ENCODE data around the gene INMT. TPM values are rescaled to one million over a fixed set of nuclear protein-coding genes. Genes with fewer than 3 reads are reported as not detected.

Gene INMT
- total RNA-seq, 2 experiments from 2014 or later: 0.24 TPM; not detected in 1

DNA sequence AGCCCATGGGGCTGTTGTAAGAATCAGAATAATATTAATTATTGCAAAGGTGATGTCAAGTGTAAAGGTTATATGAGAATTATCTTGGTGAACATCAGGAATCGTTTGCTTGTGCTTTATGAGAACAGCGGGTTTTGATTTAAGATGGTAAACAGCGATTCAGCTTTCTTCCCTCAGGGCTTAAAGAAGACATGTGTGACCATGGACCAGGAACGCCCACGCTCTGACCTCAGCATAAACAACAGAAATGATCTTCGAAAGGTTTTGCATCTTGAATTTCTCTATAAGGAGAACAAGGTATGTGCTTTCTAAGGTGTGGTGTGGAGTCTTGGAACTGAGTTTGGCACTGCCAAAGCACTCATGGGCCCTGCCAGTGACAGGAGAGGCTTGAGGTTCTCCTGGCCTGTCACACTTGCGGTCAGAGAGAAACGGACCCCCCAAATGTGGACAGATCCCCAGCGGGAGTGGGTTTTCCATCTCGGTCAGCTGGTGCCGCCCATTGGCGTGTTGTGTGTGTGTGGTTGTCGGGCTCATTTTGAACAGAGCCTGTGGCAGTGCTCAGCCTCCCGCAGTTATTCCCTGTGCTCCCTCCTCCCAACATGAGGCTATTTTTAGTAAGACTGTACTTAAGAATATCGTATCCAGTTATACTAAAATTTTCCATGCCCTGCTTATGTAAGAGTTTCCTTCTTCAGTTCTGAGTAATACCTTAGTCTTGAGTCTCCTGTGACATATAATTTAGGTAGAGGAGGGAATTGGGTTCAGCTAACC lies 26.5 kb downstream of the INMT start:
- H3K9me3 Mint-ChIP-seq: no peaks in the 10 kb centered on the region
- H3K4me3 Mint-ChIP-seq: no peak overlapping the region
- intact Hi-C loops (cut with micrococcal nuclease): no loop called here
- DNase-seq: no peak
- peaks cover 12% of the 10 kb centered on the region for H3K36me3 Mint-ChIP-seq (ENCODE audit: low read depth)
- H3K27me3 Mint-ChIP-seq (ENCODE audit: low read depth): no peaks in the 10 kb centered on the region
- CTCF ChIA-PET: interaction anchor here (2.0 kb wide), 1 partner anchor 38 kb away, joined by 4 read pairs; no protein-coding TSS in a partner anchor
- no peaks in the 10 kb centered on the region for H3K4me1 Mint-ChIP-seq (ENCODE audit: low read depth)
- H3K27ac Mint-ChIP-seq: no peak overlapping the region

DNA sequence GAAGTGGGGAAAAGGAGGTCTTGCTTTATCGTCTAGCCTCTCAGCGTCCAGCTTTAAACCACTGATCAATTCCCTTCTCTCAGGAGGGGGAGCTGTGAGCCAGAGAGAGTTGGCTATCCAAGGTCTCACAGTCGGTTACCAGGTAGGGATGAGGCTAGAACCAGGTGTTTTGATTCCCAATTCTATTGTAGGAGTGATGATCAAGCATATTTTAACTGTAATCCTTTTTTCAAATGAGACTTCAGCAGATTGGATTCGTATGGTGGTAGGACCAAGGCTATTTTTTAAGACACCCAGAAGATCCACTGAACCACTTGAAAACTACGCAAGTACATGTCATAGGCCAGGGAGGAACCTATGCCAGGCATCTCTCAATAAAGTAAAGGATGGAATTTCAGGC lies 27.6 kb downstream of the INMT start:
- intact Hi-C loops (cut with micrococcal nuclease): no loop called here
- CTCF ChIA-PET: no interaction called here

DNA sequence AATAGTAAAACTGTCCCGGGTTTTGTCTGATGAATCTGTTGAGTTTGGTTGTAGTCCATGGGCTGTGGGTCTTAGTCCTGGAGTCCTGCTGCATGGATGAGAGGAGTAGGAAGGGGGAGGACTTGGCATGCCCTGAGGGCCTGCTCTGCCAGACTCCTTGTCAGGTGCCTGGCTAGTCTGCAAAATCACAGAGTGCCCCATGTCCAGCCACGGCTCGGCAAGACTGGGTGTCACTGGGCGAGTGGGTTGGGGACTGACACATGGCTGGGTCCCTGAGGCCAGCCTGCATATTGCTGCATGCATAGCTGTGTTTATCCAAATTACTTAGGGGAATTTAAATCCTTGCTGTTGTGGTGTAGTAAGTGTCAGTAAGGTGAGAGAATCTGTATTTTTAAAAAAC lies 29.0 kb downstream of the INMT start:
- H3K27me3 Mint-ChIP-seq (ENCODE audit: low read depth): no peaks in the 10 kb centered on the region
- H3K9me3 Mint-ChIP-seq: no peaks in the 10 kb centered on the region
- no peaks in the 10 kb centered on the region for H3K4me1 Mint-ChIP-seq (ENCODE audit: low read depth)
- intact Hi-C loops (cut with micrococcal nuclease): no loop called here
- no peak overlapping the region for H3K4me3 Mint-ChIP-seq
- peaks cover 16% of the 10 kb centered on the region for H3K36me3 Mint-ChIP-seq (ENCODE audit: low read depth)
- DNase-seq: no peak
- no peak overlapping the region for H3K27ac Mint-ChIP-seq
- CTCF ChIA-PET: interaction anchor here (0.6 to 1.6 kb wide), 2 partner anchors 8 to 36 kb away, joined by 4 to 5 read pairs; no protein-coding TSS in a partner anchor

More for the DNA sequence above, 27.6 kb downstream of the INMT start:
- Mint-ChIP-seq H3K4me3 (no peak overlapping the region), H3K9me3 (no peaks in the 10 kb centered on the region), H3K27ac (no peak overlapping the region), H3K27me3 (ENCODE audit: low read depth) (no peaks in the 10 kb centered on the region), H3K36me3 (ENCODE audit: low read depth) (peaks cover 14% of the 10 kb centered on the region), H3K4me1 (ENCODE audit: low read depth) (no peaks in the 10 kb centered on the region)
- no peak for DNase-seq

DNA sequence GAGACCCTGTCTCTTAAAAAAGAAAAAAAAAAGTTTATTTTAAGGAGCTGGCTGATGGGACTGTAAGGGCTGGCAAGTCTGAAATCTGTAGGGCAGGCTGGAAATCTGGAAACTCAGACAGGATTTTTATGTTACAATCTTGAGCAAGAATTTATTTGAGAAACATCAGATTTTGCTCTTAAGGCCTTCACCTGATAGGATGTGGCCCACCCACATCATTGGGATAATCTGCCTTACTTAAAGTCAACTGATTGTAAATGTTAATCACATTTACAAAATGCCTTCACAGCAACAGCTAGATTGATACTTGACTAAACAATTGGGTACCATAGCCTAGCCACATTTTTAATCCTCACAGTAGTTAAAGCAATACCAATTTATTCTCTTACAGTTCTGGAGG lies 30.8 kb downstream of the INMT start:
- H3K9me3 Mint-ChIP-seq: no peaks in the 10 kb centered on the region
- peaks cover 16% of the 10 kb centered on the region for H3K36me3 Mint-ChIP-seq (ENCODE audit: low read depth)
- no peak overlapping the region for H3K27ac Mint-ChIP-seq
- no peaks in the 10 kb centered on the region for H3K27me3 Mint-ChIP-seq (ENCODE audit: low read depth)
- CTCF ChIA-PET: interaction anchor here (0.7 kb wide), 1 partner anchor 156 kb away, joined by 3 read pairs; no protein-coding TSS in a partner anchor
- intact Hi-C loops (cut with micrococcal nuclease): no loop called here
- no peaks in the 10 kb centered on the region for H3K4me1 Mint-ChIP-seq (ENCODE audit: low read depth)
- H3K4me3 Mint-ChIP-seq: no peak overlapping the region
- no peak for DNase-seq

DNA sequence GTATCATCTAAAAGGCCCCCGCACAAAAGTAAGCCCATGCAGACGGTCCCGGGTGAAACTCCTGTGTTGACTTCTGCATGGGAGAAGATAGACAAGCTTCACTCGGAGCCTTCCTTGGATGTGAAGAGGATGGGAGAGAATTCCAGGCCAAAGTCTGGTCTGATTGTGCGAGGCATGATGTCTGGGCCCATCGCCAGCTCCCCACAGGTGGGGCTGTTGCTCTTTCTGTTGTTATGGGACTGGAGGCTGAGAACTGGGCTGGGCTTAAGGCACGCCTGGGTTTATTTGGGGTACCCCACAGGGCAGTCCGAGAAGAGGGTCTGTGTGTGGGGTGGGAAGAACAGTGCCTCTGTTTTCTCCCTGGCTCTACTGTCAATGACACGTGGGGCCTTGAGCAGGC lies 33.9 kb downstream of the INMT start:
- H3K9me3 Mint-ChIP-seq: no peaks in the 10 kb centered on the region

DNA sequence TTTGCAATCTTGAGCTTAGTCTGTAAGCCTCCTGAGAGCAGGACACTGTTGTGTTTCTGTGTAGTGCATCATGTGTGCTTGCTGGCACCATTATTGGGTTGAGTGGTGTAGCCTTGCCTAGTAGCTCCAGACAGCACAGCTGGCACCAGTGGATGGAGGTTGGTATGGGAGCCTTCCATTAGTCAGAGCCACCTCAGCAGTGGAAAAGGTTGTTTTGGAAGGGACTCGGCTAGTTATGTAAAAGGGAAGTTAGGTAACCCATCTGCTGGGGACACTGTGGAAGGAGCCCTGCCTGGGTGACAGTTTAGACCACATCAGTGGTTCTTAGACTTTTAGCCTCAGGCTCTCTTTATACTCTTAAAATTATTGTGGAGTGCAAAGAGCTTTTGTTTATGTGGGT lies 35.6 kb downstream of the INMT start:
- Mint-ChIP-seq H3K4me1 (ENCODE audit: low read depth) (no peaks in the 10 kb centered on the region), H3K9me3 (no peaks in the 10 kb centered on the region), H3K36me3 (ENCODE audit: low read depth) (peaks cover 9% of the 10 kb centered on the region), H3K27ac (no peak overlapping the region), H3K27me3 (ENCODE audit: low read depth) (no peaks in the 10 kb centered on the region), H3K4me3 (no peak overlapping the region)
- intact Hi-C loops (cut with micrococcal nuclease): no loop called here
- CTCF ChIA-PET: no interaction called here
- DNase-seq: no peak

More for the DNA sequence above, 33.9 kb downstream of the INMT start:
- no peak overlapping the region for H3K27ac Mint-ChIP-seq
- no peak for DNase-seq
- H3K4me1 Mint-ChIP-seq (ENCODE audit: low read depth): no peaks in the 10 kb centered on the region
- no peaks in the 10 kb centered on the region for H3K27me3 Mint-ChIP-seq (ENCODE audit: low read depth)
- H3K36me3 Mint-ChIP-seq (ENCODE audit: low read depth): peaks cover 13% of the 10 kb centered on the region
- intact Hi-C loops (cut with micrococcal nuclease): no loop called here
- H3K4me3 Mint-ChIP-seq: no peak overlapping the region
- CTCF ChIA-PET: no interaction called here

DNA sequence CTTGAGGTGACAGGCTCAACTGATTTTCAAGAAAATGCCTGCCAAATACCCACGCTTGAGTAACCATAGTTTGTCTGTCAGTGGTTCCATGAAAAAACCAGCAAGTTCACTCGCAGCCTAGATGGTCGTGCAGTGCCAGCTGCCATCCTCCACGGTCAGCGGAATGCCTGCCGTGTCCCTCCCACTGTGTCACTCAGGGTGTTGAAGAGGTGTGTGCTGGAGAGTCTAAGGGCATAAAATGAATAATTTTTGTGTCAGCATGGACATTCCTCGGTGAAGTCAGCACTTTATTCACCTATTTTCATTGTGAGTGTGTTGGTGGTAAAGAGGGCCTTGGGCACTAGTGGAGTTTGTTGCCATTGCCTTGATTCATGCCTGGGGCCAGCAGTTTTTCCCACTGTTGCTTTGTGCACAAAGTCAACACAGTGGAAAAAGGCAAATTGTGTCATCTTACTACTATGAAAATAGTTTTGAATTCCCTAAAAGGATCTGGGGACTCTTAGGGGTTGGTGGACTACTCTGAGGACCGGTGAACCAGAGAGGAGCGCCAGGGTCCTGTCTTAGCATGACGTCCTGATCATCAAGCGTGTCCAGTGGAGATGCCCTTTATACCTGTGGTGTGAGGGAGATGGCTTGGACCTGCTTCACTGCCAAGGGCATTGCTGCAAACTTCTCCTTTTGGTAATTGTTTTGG lies 36.9 kb downstream of the INMT start:
- intact Hi-C loops (cut with micrococcal nuclease): no loop called here
- Mint-ChIP-seq H3K36me3 (ENCODE audit: low read depth) (peaks cover 3% of the 10 kb centered on the region), H3K27ac (no peak overlapping the region), H3K4me1 (ENCODE audit: low read depth) (no peaks in the 10 kb centered on the region), H3K27me3 (ENCODE audit: low read depth) (no peaks in the 10 kb centered on the region), H3K4me3 (no peak overlapping the region), H3K9me3 (no peaks in the 10 kb centered on the region)
- CTCF ChIA-PET: interaction anchor here (0.7 kb wide), 1 partner anchor 15 kb away, joined by 3 read pairs; no protein-coding TSS in a partner anchor
- DNase-seq: no peak

DNA sequence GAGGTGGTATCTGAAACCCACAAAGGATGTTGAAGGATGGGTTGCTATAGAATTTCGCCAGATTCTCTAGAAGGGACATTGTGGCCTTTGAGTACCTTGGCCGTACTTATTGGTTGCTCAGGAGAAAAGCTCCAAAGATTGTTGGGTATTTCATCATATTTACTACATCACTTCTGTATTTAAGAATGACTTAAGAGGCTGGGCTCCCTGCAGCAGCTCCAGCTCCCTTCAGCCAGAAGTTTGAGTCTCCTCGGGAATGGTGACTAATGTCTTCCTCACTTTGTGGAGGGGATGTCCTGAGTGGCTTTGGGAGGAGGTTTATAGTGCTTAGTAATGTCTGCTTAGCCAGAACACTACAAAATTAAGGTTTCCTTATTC lies 37.4 kb downstream of the INMT start:
- intact Hi-C loops (cut with micrococcal nuclease): no loop called here
- Mint-ChIP-seq H3K36me3 (ENCODE audit: low read depth) (peaks cover 3% of the 10 kb centered on the region), H3K9me3 (no peaks in the 10 kb centered on the region), H3K27ac (no peak overlapping the region), H3K4me1 (ENCODE audit: low read depth) (no peaks in the 10 kb centered on the region), H3K4me3 (no peak overlapping the region), H3K27me3 (ENCODE audit: low read depth) (no peaks in the 10 kb centered on the region)
- no peak for DNase-seq
- CTCF ChIA-PET: interaction anchor here (0.7 kb wide), 1 partner anchor 14 kb away, joined by 3 read pairs; no protein-coding TSS in a partner anchor

DNA sequence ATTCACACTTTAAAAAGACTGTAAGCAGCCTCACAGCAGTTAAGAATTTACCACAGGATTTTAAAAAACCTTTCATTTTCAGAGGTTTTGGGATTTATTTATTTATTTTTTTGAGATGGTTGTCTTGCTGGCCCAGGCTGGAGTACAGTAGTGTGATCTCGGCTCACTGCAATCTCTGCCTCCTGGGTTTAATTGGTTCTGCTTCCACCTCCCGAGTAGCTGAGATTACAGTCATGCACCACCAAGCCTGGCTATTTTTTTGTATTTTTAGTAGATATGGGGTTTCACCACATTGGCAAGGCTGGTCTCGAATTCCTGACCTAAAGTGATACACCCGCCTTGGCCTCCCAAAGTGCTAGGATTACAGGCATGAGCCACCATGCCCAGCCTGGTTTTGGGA lies 38.4 kb downstream of the INMT start:
- no peaks in the 10 kb centered on the region for H3K4me1 Mint-ChIP-seq (ENCODE audit: low read depth)
- H3K4me3 Mint-ChIP-seq: no peak overlapping the region
- no peak for DNase-seq
- no peaks in the 10 kb centered on the region for H3K9me3 Mint-ChIP-seq
- no peak overlapping the region for H3K27ac Mint-ChIP-seq
- CTCF ChIA-PET: interaction anchor here (1.3 kb wide), 1 partner anchor 148 kb away, joined by 4 read pairs; no protein-coding TSS in a partner anchor
- intact Hi-C loops (cut with micrococcal nuclease): no loop called here
- peaks cover 1% of the 10 kb centered on the region for H3K36me3 Mint-ChIP-seq (ENCODE audit: low read depth)
- H3K27me3 Mint-ChIP-seq (ENCODE audit: low read depth): no peaks in the 10 kb centered on the region

DNA sequence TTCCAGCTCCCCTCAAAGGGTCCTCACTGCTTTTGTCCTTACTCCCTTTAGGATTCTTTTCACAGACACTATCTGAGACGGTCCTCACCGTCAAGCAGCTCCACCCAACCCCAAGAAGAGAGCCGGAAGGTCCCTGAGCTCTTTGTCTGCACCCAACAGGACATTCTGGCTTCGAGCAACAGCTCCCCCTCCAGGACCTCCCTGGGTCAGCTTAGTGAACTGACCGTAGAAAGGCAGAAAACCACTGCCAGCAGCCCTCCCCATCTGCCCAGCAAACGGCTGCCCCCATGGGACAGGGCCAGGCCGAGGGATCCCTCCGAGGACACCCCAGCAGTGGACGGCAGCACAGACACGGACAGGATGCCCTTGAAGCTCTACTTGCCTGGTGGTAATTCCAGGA lies 39.2 kb downstream of the INMT start:
- CTCF ChIA-PET: interaction anchor here (1.3 kb wide), 1 partner anchor 148 kb away, joined by 4 read pairs; no protein-coding TSS in a partner anchor
- H3K9me3 Mint-ChIP-seq: no peaks in the 10 kb centered on the region
- H3K27me3 Mint-ChIP-seq (ENCODE audit: low read depth): no peaks in the 10 kb centered on the region
- DNase-seq: no peak
- H3K36me3 Mint-ChIP-seq (ENCODE audit: low read depth): peaks cover 1% of the 10 kb centered on the region
- intact Hi-C loops (cut with micrococcal nuclease): no loop called here
- H3K27ac Mint-ChIP-seq: no peak overlapping the region
- H3K4me1 Mint-ChIP-seq (ENCODE audit: low read depth): peaks cover 2% of the 10 kb centered on the region
- H3K4me3 Mint-ChIP-seq: no peak overlapping the region

DNA sequence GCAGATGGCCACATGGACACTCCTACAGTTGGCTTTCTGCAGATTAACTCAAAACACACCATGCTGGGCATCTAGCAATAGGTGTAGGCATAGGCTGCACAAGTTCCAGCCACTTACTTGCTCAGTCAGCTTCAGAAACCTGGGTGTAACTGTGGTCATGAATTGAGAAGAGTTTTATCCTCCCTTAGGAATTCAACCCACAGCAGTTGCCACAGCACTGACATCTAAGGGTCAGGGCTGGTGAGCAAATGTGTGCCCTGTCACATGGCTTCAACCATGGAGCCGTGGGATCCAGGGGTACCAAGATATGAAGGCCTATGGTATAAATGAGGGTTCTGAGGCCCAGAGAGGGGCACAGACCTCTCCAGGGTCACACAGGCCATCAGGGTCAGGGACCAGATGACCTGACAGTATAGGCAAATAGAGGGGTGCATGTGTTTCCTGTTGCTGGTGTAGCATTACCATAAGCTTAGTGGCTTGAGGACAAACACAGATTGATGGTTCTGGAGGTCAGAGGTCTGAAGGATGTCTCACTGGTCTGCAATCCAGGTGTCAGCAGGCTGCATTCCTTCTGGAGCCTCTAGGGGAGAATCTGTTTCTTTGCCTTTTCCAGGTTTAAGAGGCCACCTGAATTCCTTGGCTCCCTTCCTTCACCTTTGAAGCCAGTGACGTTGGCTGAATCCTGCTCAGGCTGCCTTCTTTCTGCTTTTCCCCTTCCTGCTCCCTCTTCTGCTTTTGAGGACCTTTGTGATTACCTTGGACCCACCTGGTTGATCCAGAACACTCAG lies 43.4 kb downstream of the INMT start:
- H3K9me3 Mint-ChIP-seq: no peaks in the 10 kb centered on the region
- peaks cover 1% of the 10 kb centered on the region for H3K36me3 Mint-ChIP-seq (ENCODE audit: low read depth)
- no peak overlapping the region for H3K27ac Mint-ChIP-seq
- H3K4me1 Mint-ChIP-seq (ENCODE audit: low read depth): peaks cover 11% of the 10 kb centered on the region
- no peak for DNase-seq
- intact Hi-C loops (cut with micrococcal nuclease): no loop called here
- H3K27me3 Mint-ChIP-seq (ENCODE audit: low read depth): no peaks in the 10 kb centered on the region
- CTCF ChIA-PET: interaction anchor here (0.9 kb wide), 2 partner anchors 18 to 327 kb away, joined by 4 to 5 read pairs; no protein-coding TSS in a partner anchor
- H3K4me3 Mint-ChIP-seq: no peak overlapping the region

All from activated naive CD4-positive, alpha-beta T cell treated with anti-CD3 and anti-CD28 coated beads for 36 hours (primary cell).